Nephron progenitor cell (in vitro differentiated cells): Measurements from ENCODE around the gene NEMP2.

Experiments
- DNase-seq: peaks from one replicate; pipeline ENCODE4 v3.0.0; 2021
- H3K27ac Mint-ChIP-seq: 2 replicates; pipeline ENCODE4 v1.8.0; 2021; ENCODE audit warnings: mild to moderate bottlenecking, moderate library complexity, mixed read lengths
- H3K27me3 Mint-ChIP-seq: 2 replicates; pipeline ENCODE4 v1.8.0; 2021; ENCODE audit warnings: mild to moderate bottlenecking, low read depth, mixed read lengths; ENCODE audit not compliant: poor library complexity
- H3K36me3 Mint-ChIP-seq: 2 replicates; pipeline ENCODE4 v1.8.0; 2021; ENCODE audit warnings: low read depth, mixed read lengths
- H3K4me1 Mint-ChIP-seq: 2 replicates; pipeline ENCODE4 v1.8.0; 2021; ENCODE audit warnings: mixed read lengths
- H3K4me3 Mint-ChIP-seq: 2 replicates; pipeline ENCODE4 v1.8.0; 2021; ENCODE audit warnings: mild to moderate bottlenecking, moderate library complexity, mixed read lengths
- H3K9me3 Mint-ChIP-seq: 2 replicates; pipeline ENCODE4 v1.8.0; 2021; ENCODE audit warnings: mild to moderate bottlenecking, moderate library complexity, mixed read lengths
- CTCF ChIP-seq: fragments of 200-600 bp; sonication (generic); IDR thresholded peaks from 2 replicates; pipeline ENCODE4 v1.5.0; 2021; ENCODE audit warnings: antibody characterized with exemption

NEMP2 gene

GRCh38 chr2:190462611-190463010, 71.9 kb downstream of the NEMP2 start:
- Mint-ChIP-seq H3K27ac (no peak overlapping the region), H3K9me3 (no peaks in the 10 kb centered on the region), H3K36me3 (no peaks in the 10 kb centered on the region), H3K4me1 (peaks cover 17% of the 10 kb centered on the region), H3K27me3 (no peaks in the 10 kb centered on the region), H3K4me3 (no peak overlapping the region)
- DNase-seq = no peak
- TF ChIP-seq CTCF = no peak

GRCh38 chr2:190462181-190462580, 72.3 kb downstream of the NEMP2 start:
- Mint-ChIP-seq H3K4me1 (peaks cover 13% of the 10 kb centered on the region), H3K4me3 (no peak overlapping the region), H3K27ac (no peak overlapping the region), H3K27me3 (no peaks in the 10 kb centered on the region), H3K9me3 (no peaks in the 10 kb centered on the region), H3K36me3 (no peaks in the 10 kb centered on the region)
- TF ChIP-seq CTCF = no peak
- DNase-seq = no peak

- Mint-ChIP-seq H3K27ac (no peak overlapping the region), H3K4me1 (no peaks in the 10 kb centered on the region), H3K4me3 (no peak overlapping the region), H3K9me3 (no peaks in the 10 kb centered on the region), H3K36me3 (no peaks in the 10 kb centered on the region), H3K27me3 (no peaks in the 10 kb centered on the region)
- DNase-seq = no peak
- no peak for TF ChIP-seq CTCF
Measured at GRCh38 chr2:190460487-190460886, 74.0 kb downstream of the NEMP2 start.

- DNase-seq = no peak
- TF ChIP-seq CTCF = no peak
- Mint-ChIP-seq H3K9me3 (no peaks in the 10 kb centered on the region), H3K4me3 (no peak overlapping the region), H3K4me1 (no peaks in the 10 kb centered on the region), H3K36me3 (no peaks in the 10 kb centered on the region), H3K27ac (no peak overlapping the region), H3K27me3 (no peaks in the 10 kb centered on the region)
Measured at GRCh38 chr2:190459881-190460280, 74.6 kb downstream of the NEMP2 start.

- no peaks in the 10 kb centered on the region for H3K4me1 Mint-ChIP-seq
- no peak for DNase-seq
- H3K4me3 Mint-ChIP-seq = no peak overlapping the region
- no peaks in the 10 kb centered on the region for H3K27me3 Mint-ChIP-seq
- H3K9me3 Mint-ChIP-seq = no peaks in the 10 kb centered on the region
- no peak for TF ChIP-seq CTCF
- H3K27ac Mint-ChIP-seq = peak overlapping the region; percentile 4
- H3K36me3 Mint-ChIP-seq = no peaks in the 10 kb centered on the region
Measured at GRCh38 chr2:190458352-190459107, 76.0 kb downstream of the NEMP2 start.

GRCh38 chr2:190457256-190457655, 77.3 kb downstream of the NEMP2 start:
- Mint-ChIP-seq H3K4me3 (no peak overlapping the region), H3K4me1 (no peaks in the 10 kb centered on the region), H3K9me3 (no peaks in the 10 kb centered on the region), H3K27me3 (no peaks in the 10 kb centered on the region), H3K27ac (no peak overlapping the region), H3K36me3 (no peaks in the 10 kb centered on the region)
- DNase-seq = no peak
- no peak for TF ChIP-seq CTCF
